B cell (primary cell): ENCODE measurements around the gene AGXT. TPM values are rescaled to one million over a fixed set of nuclear protein-coding genes. Genes with fewer than 3 reads are reported as not detected.

Experiments used
- ATAC-seq: fragments of 200-7000 bp; cut with Tn5 transposase; one replicate; pipeline ENCODE4 v1.10.0; 2021; ENCODE audit warnings: low read depth, mild to moderate bottlenecking, moderate number of reproducible peaks, moderate library complexity
- CTCF ChIA-PET: fragments of 350-600 bp; sonication (Branson Sonifier 250); formaldehyde crosslinking; loops from one replicate; lab custom pipeline; 2021; ENCODE audit warnings: antibody characterized with exemption, inconsistent platforms; lab: Charles Lee
- POLR2A ChIA-PET: fragments of 350-600 bp; sonication (Branson Sonifier 250); formaldehyde crosslinking; loops from one replicate; lab custom pipeline; 2021; ENCODE audit warnings: antibody characterized with exemption; lab: Charles Lee
- DNase-seq: peaks from one replicate; pipeline ENCODE4 v3.0.0; 2013
- H2AFZ ChIP-seq: 2 replicates; pipeline ENCODE4 v1.6.1; 2012; ENCODE audit warnings: mild to moderate bottlenecking, low read depth, low read length; ENCODE audit not compliant: insufficient read depth, poor library complexity, severe bottlenecking
- H3K27ac ChIP-seq, 2 donors: 1 replicate in 1 of 2; 2 replicates in 1 of 2; pipeline ENCODE4 v1.5.1; 2012 to 2013; ENCODE audit warnings: low read length in 2 of 2, mild to moderate bottlenecking in 2 of 2, moderate library complexity in 1 of 2
- H3K27me3 ChIP-seq, 4 experiments: fragments of 200-600 bp in 1 of 4; sonication (generic) in 1 of 4; replicated peaks in 1 of 4; 1 replicate in 2 of 4; 2 replicates in 2 of 4; pipeline versions ENCODE4 v1.6.1 to v1.7.0; 2013 to 2016; ENCODE audit warnings: low read length in 3 of 4, mild to moderate bottlenecking in 2 of 4, mixed read lengths in 1 of 4, moderate library complexity in 1 of 4; ENCODE audit not compliant: insufficient read depth in 4 of 4, control insufficient read depth in 3 of 4; ENCODE audit errors: control extremely low read depth in 1 of 4
- H3K36me3 ChIP-seq, 2 experiments: replicated peaks in 1 of 2; 1 replicate in 1 of 2; 2 replicates in 1 of 2; pipeline versions ENCODE4 v1.6.1 to v1.7.1; 2013; ENCODE audit warnings: low read length in 1 of 2; ENCODE audit not compliant: insufficient read depth in 2 of 2, control insufficient read depth in 1 of 2; ENCODE audit errors: control extremely low read depth in 1 of 2, extremely low read depth in 1 of 2
- H3K4me1 ChIP-seq, 2 donors: fragments of 200-600 bp in 1 of 2; sonication (generic) in 1 of 2; 1 replicate in 1 of 2; 2 replicates in 1 of 2; pipeline versions ENCODE4 v1.5.1 to v1.6.1; 2013 to 2017; ENCODE audit warnings: low read length in 2 of 2; ENCODE audit not compliant: control insufficient read depth in 2 of 2, insufficient read depth in 2 of 2
- H3K4me2 ChIP-seq: replicated peaks from 2 replicates; pipeline ENCODE3; 2012; ENCODE audit warnings: mild to moderate bottlenecking, low read depth, low read length; ENCODE audit not compliant: poor library complexity, severe bottlenecking
- H3K4me3 ChIP-seq, 5 experiments: fragments of 200-600 bp in 1 of 5; sonication (generic) in 1 of 5; 1 replicate in 3 of 5; 2 replicates in 2 of 5; pipeline versions ENCODE4 v1.5.1 to v1.7.0; 2011 to 2016; ENCODE audit warnings: low read length in 4 of 5, mild to moderate bottlenecking in 4 of 5, low read depth in 2 of 5, control low read depth in 1 of 5, moderate library complexity in 1 of 5; ENCODE audit not compliant: insufficient read depth in 1 of 5; ENCODE audit errors: control extremely low read depth in 1 of 5, extremely low read depth in 1 of 5
- H3K79me2 ChIP-seq: fragments of 200-600 bp; sonication (generic); one replicate; pipeline ENCODE4 v1.6.0; 2016; ENCODE audit warnings: low read length; ENCODE audit not compliant: control insufficient read depth, insufficient read depth
- H3K9ac ChIP-seq: fragments of 200-600 bp; sonication (generic); 2 replicates; pipeline ENCODE4 v1.6.1; 2017; ENCODE audit warnings: mild to moderate bottlenecking, low read length, moderate library complexity
- H3K9me3 ChIP-seq, 3 donors: one replicate each; pipeline versions ENCODE4 v1.6.1 to v1.7.1; 2013; ENCODE audit warnings: low read length in 2 of 3; ENCODE audit not compliant: control insufficient read depth in 2 of 3, insufficient read depth in 1 of 3; ENCODE audit errors: control extremely low read depth in 1 of 3
- H4K20me1 ChIP-seq: 2 replicates; pipeline ENCODE4 v1.6.0; 2012; ENCODE audit warnings: mild to moderate bottlenecking, low read length; ENCODE audit not compliant: insufficient read depth, control insufficient read depth, poor library complexity, severe bottlenecking
- H3K27ac Mint-ChIP-seq: one replicate; pipeline ENCODE4 v1.8.0; 2021; ENCODE audit warnings: mixed read lengths
- H3K27me3 Mint-ChIP-seq: one replicate; pipeline ENCODE4 v1.8.0; 2021; ENCODE audit warnings: mixed read lengths
- H3K4me1 Mint-ChIP-seq: one replicate; pipeline ENCODE4 v1.8.0; 2021; ENCODE audit warnings: mixed read lengths
- H3K4me3 Mint-ChIP-seq: one replicate; pipeline ENCODE4 v1.8.0; 2021; ENCODE audit warnings: mixed read lengths
- H3K9me3 Mint-ChIP-seq: one replicate; pipeline ENCODE4 v1.8.0; 2022; ENCODE audit warnings: mixed read lengths; ENCODE audit not compliant: insufficient read depth
- CTCF ChIP-seq: fragments of 200-600 bp; IDR thresholded peaks from one replicate; pipeline ENCODE4 v1.8.0; 2022; ENCODE audit warnings: antibody characterized with exemption, mild to moderate bottlenecking
- EZH2 ChIP-seq: IDR thresholded peaks from 2 replicates; pipeline ENCODE4 v1.6.1; 2012; ENCODE audit warnings: borderline replicate concordance, low read depth, mild to moderate bottlenecking, moderate library complexity, low read length; ENCODE audit not compliant: insufficient read depth, poor library complexity, severe bottlenecking
- WGBS: methylation state at CpG from one replicate; pipeline ENCODE4 v1.1.5; 2013; ENCODE audit warnings: missing lambda C conversion rate; ENCODE audit not compliant: insufficient coverage; 5-methylcytosine and 5-hydroxymethylcytosine counted together
- intact Hi-C: fragments of 100-400 bp; cut with micrococcal nuclease; formaldehyde crosslinking; loops from one replicate; pipeline ENCODE4 v1.10.0; 2022
- polyA plus RNA-seq: library from polyadenylated mRNA; depleted of rRNA; stranded (reverse); fragments of >200 nt; gene quantifications from 2 replicates; pipeline ENCODE4 v1.2.3, GENCODE V29; 2012
- total RNA-seq, 2 donors: library from RNA; stranded (reverse); fragments of 120-200 nt in 1 of 2; gene quantifications; 1 replicate in 1 of 2; 2 replicates in 1 of 2; pipeline versions ENCODE4 v1.2.3 to v1.2.4, GENCODE V29; 2013 to 2022

Gene AGXT
- total and polyA plus RNA-seq, 2 donors (not counting 1 experiment from before 2014, with no cell fraction given): not detected

DNA sequence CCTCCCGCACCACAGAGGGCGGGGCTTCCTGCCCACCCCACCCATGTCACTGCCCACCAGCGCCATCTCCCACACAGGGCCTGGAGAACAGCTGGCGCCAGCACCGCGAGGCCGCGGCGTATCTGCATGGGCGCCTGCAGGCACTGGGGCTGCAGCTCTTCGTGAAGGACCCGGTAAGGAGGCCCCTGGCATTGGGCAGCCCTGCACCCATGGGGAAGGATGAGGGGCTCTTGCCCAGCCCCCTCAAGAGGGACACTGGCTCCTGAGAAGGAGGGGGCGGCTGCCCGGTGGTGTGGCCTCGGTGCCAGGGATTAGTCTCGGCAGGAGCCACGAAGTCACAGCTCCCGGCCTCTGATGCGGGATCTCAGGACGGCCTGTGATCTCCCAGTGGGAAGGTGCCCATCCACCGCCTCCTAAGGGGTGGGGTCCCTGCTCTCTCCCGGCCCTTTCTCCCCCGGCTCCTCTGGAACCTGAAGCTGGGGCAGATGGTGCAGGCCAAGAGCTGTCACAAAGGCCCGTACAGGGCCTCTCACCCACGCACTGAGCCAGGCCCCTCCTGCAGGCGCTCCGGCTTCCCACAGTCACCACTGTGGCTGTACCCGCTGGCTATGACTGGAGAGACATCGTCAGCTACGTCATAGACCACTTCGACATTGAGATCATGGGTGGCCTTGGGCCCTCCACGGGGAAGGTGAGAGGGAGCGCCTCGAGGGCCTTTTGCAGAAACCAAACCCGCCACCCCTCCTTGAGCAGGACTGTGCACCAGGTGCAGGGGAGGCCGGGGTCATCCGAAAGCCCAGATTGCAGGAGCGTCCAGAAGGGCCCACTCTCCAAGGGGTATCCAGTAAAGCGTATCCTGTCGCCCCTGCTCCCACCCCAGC, 9.1 kb downstream of the AGXT start:
- Mint-ChIP-seq H3K4me1 (no peaks in the 10 kb centered on the region), H3K4me3 (no peak overlapping the region), H3K9me3 (no peaks in the 10 kb centered on the region), H3K27me3 (peaks cover 2% of the 10 kb centered on the region), H3K27ac (no peak overlapping the region)
- H3K27ac ChIP-seq: no peak overlapping the region
- no peak overlapping the region for H3K4me2 ChIP-seq
- H3K9me3 ChIP-seq: no peaks in the 10 kb centered on the region
- no peak overlapping the region for H2AFZ ChIP-seq
- DNase-seq (no peak), ATAC-seq (no peak)
- no peaks in the 10 kb centered on the region for H3K4me1 ChIP-seq
- TF ChIP-seq CTCF (no peak), EZH2 (no peak)
- no peaks in the 10 kb centered on the region for H4K20me1 ChIP-seq
- H3K27me3 ChIP-seq: no peaks in the 10 kb centered on the region
- H3K4me3 ChIP-seq: no peak overlapping the region
- WGBS: 93% methylated on average over 37 of the region's 40 CpGs
- no peaks in the 10 kb centered on the region for H3K79me2 ChIP-seq
- H3K9ac ChIP-seq: no peak overlapping the region
- ChIA-PET POLR2A (no interaction called here), CTCF (no interaction called here)
- H3K36me3 ChIP-seq: no peaks in the 10 kb centered on the region
- intact Hi-C loops: no loop called here

DNA sequence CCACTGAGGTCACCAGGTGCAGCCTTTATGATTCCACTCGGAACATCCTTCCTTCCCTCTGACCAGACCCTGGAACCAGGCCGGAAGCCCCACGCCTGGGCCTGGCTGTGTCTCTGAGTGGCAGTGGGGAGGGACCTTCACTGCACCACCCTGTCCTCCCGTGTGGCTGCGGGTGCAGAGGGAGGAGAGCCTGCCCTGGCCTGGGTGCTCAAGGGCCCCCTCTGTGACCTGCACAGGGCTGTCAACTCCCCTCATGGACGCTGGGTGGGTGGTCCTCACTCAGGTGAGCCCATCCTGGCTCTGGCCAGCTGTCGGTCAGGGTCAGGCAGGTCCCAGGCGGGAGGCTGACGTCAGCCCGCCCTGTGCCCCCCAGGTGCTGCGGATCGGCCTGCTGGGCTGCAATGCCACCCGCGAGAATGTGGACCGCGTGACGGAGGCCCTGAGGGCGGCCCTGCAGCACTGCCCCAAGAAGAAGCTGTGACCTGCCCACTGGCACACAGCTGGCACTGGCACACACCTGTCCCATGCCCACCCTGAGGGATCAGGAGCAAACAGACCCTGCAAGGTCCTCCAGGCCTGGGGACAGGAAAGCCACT, 9.8 kb downstream of the AGXT start:
- no peaks in the 10 kb centered on the region for H4K20me1 ChIP-seq
- H3K9ac ChIP-seq: no peak overlapping the region
- no peak overlapping the region for H3K4me2 ChIP-seq
- H3K9me3 Mint-ChIP-seq: no peaks in the 10 kb centered on the region
- H3K4me1 Mint-ChIP-seq: no peaks in the 10 kb centered on the region
- no peaks in the 10 kb centered on the region for H3K79me2 ChIP-seq
- no peaks in the 10 kb centered on the region for H3K9me3 ChIP-seq
- TF ChIP-seq EZH2: no peak
- no peak for TF ChIP-seq CTCF
- ATAC-seq (no peak), DNase-seq (no peak)
- 91% methylated on average over 17 of the region's 18 CpGs for WGBS
- POLR2A ChIA-PET: no interaction called here
- H3K27me3 Mint-ChIP-seq: peaks cover 6% of the 10 kb centered on the region
- H3K27me3 ChIP-seq: no peaks in the 10 kb centered on the region
- no peak overlapping the region for H3K4me3 Mint-ChIP-seq
- H3K27ac Mint-ChIP-seq: no peak overlapping the region
- no peak overlapping the region for H3K4me3 ChIP-seq
- no peaks in the 10 kb centered on the region for H3K4me1 ChIP-seq
- H2AFZ ChIP-seq: no peak overlapping the region
- intact Hi-C loops: no loop called here
- H3K27ac ChIP-seq: no peak overlapping the region
- H3K36me3 ChIP-seq: no peaks in the 10 kb centered on the region
- CTCF ChIA-PET: no interaction called here
